Natural killer cell (primary cell): Measurements from ENCODE around the gene PTCD1. TPM values are rescaled to one million over a fixed set of nuclear protein-coding genes. Genes with fewer than 3 reads are reported as not detected.
A peak's percentile ranks its signal among the peaks of the same experiment; 100 is the strongest.

ENCODE experiments used
- ATAC-seq, 3 donors: fragments of 150-1000 bp in 2 of 3; fragments of 200-7000 bp in 1 of 3; cut with Tn5 transposase; 1 replicate in 1 of 3; 2 replicates in 2 of 3; pipeline ENCODE4 v1.10.0; 2021; ENCODE audit warnings: mild to moderate bottlenecking in 2 of 3, moderate library complexity in 2 of 3
- DNase-seq, 2 donors: peaks; one replicate each; pipeline versions ENCODE4 v3.0.0 to v3.0.0-alpha.2; 2013 to 2021; ENCODE audit warnings: mixed read lengths in 1 of 2
- H3K27ac ChIP-seq: one replicate; pipeline ENCODE4 v1.5.1; 2013; ENCODE audit warnings: mild to moderate bottlenecking, low read length
- H3K27me3 ChIP-seq: one replicate; pipeline ENCODE4 v1.6.1; 2013; ENCODE audit warnings: low read length; ENCODE audit not compliant: control insufficient read depth, insufficient read depth
- H3K36me3 ChIP-seq: one replicate; pipeline ENCODE4 v1.6.1; 2013; ENCODE audit warnings: low read length; ENCODE audit not compliant: control insufficient read depth, insufficient read depth
- H3K4me1 ChIP-seq: one replicate; pipeline ENCODE4 v1.6.1; 2013; ENCODE audit warnings: low read length; ENCODE audit not compliant: control insufficient read depth, insufficient read depth
- H3K4me3 ChIP-seq: one replicate; pipeline ENCODE4 v1.5.1; 2013; ENCODE audit warnings: low read length
- H3K9me3 ChIP-seq: one replicate; pipeline ENCODE4 v1.6.1; 2013; ENCODE audit warnings: low read length; ENCODE audit not compliant: control insufficient read depth, insufficient read depth
- H3K27ac Mint-ChIP-seq, 2 donors: one replicate each; pipeline ENCODE4 v1.8.0; 2022; ENCODE audit warnings: mild to moderate bottlenecking in 2 of 2, mixed read lengths in 2 of 2, moderate library complexity in 1 of 2
- H3K27me3 Mint-ChIP-seq, 2 donors: one replicate each; pipeline ENCODE4 v1.8.0; 2022; ENCODE audit warnings: low read depth in 2 of 2, mixed read lengths in 2 of 2
- H3K36me3 Mint-ChIP-seq: one replicate; pipeline ENCODE4 v1.8.0; 2022; ENCODE audit warnings: mixed read lengths
- H3K4me1 Mint-ChIP-seq, 2 donors: one replicate each; pipeline ENCODE4 v1.8.0; 2022; ENCODE audit warnings: mixed read lengths in 2 of 2
- H3K4me3 Mint-ChIP-seq: one replicate; pipeline ENCODE4 v1.8.0; 2022; ENCODE audit warnings: mild to moderate bottlenecking, moderate library complexity, mixed read lengths
- H3K9me3 Mint-ChIP-seq, 2 donors: one replicate each; pipeline ENCODE4 v1.8.0; 2022; ENCODE audit warnings: mixed read lengths in 2 of 2
- CTCF ChIP-seq: fragments of 200-600 bp; IDR thresholded peaks from one replicate; pipeline ENCODE4 v1.8.0; 2022; ENCODE audit warnings: antibody characterized with exemption
- WGBS: methylation state at CpG from one replicate; pipeline ENCODE4 v1.1.7; 2013; ENCODE audit warnings: missing lambda C conversion rate; ENCODE audit not compliant: insufficient coverage; 5-methylcytosine and 5-hydroxymethylcytosine counted together
- intact Hi-C: fragments of 100-400 bp; cut with micrococcal nuclease; formaldehyde crosslinking; loops from one replicate; pipeline ENCODE4 v1.14.2; 2022
- total RNA-seq, 4 donors: library from RNA; stranded (reverse); fragments of 120-200 nt in 1 of 4; gene quantifications; one replicate each; pipeline versions ENCODE4 v1.2.3 to v1.2.4, GENCODE V29; 2013 to 2022

The PTCD1 gene
- total RNA-seq, 3 donors from 2014 or later (not counting 1 experiment from before 2014, with no cell fraction given), result 5.3 to 6.6 (median 6.4) TPM

GRCh38 chr7:99397297-99397983 is 41.2 kb downstream of the PTCD1 start:
- H3K4me3 ChIP-seq, result no peak overlapping the region
- peak overlapping the region; percentile 76 to 85 for H3K27ac Mint-ChIP-seq
- no peak overlapping the region for H3K27ac ChIP-seq
- H3K4me1 Mint-ChIP-seq, result peaks cover 24 to 45% of the 10 kb centered on the region in 2 donors
- peaks cover 17% of the 10 kb centered on the region for H3K4me1 ChIP-seq
- H3K9me3 Mint-ChIP-seq, result no peaks in the 10 kb centered on the region
- no peak for TF ChIP-seq CTCF
- intact Hi-C loops, result no loop called here
- no peaks in the 10 kb centered on the region for H3K27me3 Mint-ChIP-seq
- DNase-seq (no peak), ATAC-seq (no peak)
- no peaks in the 10 kb centered on the region for H3K36me3 Mint-ChIP-seq
- no peak overlapping the region for H3K4me3 Mint-ChIP-seq
- H3K27me3 ChIP-seq, result no peaks in the 10 kb centered on the region
- H3K36me3 ChIP-seq, result peaks cover 58% of the 10 kb centered on the region
- 90% methylated on average over 18 of the region's 18 CpGs for WGBS
- H3K9me3 ChIP-seq, result no peaks in the 10 kb centered on the region

DNA sequence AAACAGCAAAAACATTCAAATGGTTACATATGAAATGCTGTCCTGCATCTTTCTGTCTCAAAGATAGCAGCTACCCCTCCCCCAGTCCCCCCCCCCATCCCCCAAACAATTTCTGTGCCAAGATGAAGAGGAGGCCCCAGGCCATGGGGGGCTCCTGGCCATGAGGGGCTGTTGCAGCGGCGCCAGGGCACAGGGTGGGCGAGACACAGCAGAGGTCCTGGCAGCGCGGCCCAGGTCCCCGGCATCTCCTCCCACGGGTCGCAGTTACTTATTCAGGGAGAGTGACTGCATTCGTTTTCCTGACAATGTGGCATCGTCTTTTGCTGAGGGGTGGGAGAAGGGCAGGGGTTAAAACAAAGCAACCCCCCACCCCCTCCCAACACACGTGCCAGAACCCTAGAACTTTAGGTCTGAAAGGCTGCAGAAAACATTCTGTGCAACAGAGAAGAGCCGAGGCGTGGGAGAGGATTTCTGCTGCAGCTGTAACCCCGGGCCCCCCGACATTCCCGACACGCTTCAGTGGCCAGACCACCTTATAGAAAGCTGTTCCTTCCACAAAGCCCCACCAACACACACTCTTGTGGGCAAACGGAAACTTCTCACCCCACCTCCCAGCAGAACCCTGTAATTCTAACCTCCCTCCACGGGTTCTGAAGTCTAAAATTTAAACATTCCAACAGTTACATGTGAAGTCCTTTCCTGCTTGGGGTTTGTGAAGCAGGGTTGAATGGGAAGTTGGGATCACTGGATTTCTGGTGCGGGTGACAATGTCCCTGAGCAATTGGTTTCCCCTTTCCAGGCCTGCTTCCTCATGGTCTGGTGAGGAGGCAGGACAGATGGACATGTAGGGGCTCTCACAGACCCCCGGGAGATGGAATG is 41.9 kb downstream of the PTCD1 start:
- no peaks in the 10 kb centered on the region for H3K36me3 Mint-ChIP-seq
- H3K27ac ChIP-seq, result no peak overlapping the region
- no peak for TF ChIP-seq CTCF
- H3K4me3 Mint-ChIP-seq, result no peak overlapping the region
- ATAC-seq (no peak), DNase-seq (no peak)
- no peaks in the 10 kb centered on the region for H3K27me3 ChIP-seq
- 86% methylated on average over 17 of the region's 21 CpGs for WGBS
- H3K27me3 Mint-ChIP-seq, result no peaks in the 10 kb centered on the region
- H3K36me3 ChIP-seq, result peaks cover 58% of the 10 kb centered on the region
- H3K4me3 ChIP-seq, result no peak overlapping the region
- no peaks in the 10 kb centered on the region for H3K9me3 Mint-ChIP-seq
- H3K4me1 Mint-ChIP-seq, result peaks cover 24 to 45% of the 10 kb centered on the region in 2 donors
- H3K27ac Mint-ChIP-seq, result peak overlapping the region; percentile 29 to 85
- peaks cover 23% of the 10 kb centered on the region for H3K4me1 ChIP-seq
- intact Hi-C loops, result no loop called here
- H3K9me3 ChIP-seq, result no peaks in the 10 kb centered on the region

DNA sequence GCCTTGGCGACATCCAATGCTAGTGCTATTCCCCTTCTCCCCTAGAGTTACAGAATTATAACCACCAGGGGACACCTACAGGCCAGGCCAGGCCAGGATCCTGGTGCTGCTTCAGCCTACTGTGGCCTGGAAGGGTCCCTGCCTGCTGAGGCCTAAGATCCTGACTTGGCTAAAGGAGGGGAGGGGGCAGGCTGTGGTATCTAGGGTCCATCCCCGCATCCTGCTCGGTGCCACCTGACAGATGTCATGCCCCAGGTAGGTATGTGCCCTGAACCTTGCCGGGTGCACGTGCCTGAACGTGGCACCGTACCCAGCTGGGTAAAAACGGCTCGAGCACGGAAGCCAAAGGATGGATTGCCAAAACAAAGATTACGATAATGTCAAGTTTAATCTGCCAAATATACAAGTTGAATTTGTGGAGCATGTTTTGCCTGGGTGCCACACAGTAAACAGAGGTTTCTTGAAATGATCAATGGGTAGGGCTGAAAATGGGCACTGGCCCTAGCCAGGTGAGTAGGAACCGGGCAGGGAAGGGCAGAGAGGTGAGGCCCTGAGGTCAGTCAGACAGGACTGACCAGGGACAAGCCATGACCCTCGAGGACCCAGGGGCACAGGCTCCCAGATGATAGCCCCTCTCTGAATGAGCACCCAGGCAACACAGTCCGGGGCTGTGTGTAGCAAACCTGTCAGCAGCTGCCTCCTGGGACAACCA is 42.8 kb downstream of the PTCD1 start:
- Mint-ChIP-seq H3K4me1 (peaks cover 24 to 38% of the 10 kb centered on the region in 2 donors), H3K4me3 (no peak overlapping the region), H3K36me3 (no peaks in the 10 kb centered on the region), H3K27me3 (no peaks in the 10 kb centered on the region), H3K9me3 (no peaks in the 10 kb centered on the region), H3K27ac (peak overlapping the region; percentile 22 to 29)
- TF ChIP-seq CTCF, result no peak
- Histone ChIP-seq H3K27me3 (no peaks in the 10 kb centered on the region), H3K9me3 (no peaks in the 10 kb centered on the region), H3K27ac (no peak overlapping the region), H3K4me3 (no peak overlapping the region), H3K36me3 (peaks cover 58% of the 10 kb centered on the region), H3K4me1 (peaks cover 23% of the 10 kb centered on the region)
- no peak for ATAC-seq
- no peak for DNase-seq
- intact Hi-C loops, result no loop called here
- 91% methylated on average over 14 of the region's 14 CpGs for WGBS
